NCI-H1694 (cell line): ENCODE results near the gene PPIA.

Experiments
- DNase-seq: peaks from one replicate; lab custom pipeline; 2025; lab: John Stamatoyannopoulos, UW

Gene PPIA

GRCh38 chr7:44796504-44797328 lies at the start of gene PPIA:
PPIA (plus strand) TSS chr7:44796681; CDS start chr7:44796725, 44 bp downstream.
- peak; percentile 95 for DNase-seq

GRCh38 chr7:44748045-44748947 lies 48.2 kb upstream of the PPIA start, which contains the start of gene ZMIZ2:
ZMIZ2 (plus strand) TSS chr7:44748847; CDS start chr7:44756250, 7,403 bp downstream.
- DNase-seq = peak; percentile 42

- DNase-seq = no peak
Measured at GRCh38 chr7:44748948-44749731, 47.3 kb upstream of the PPIA start.

- no peak for DNase-seq
Measured at GRCh38 chr7:44749992-44750391, 46.5 kb upstream of the PPIA start.

- no peak for DNase-seq
Measured at GRCh38 chr7:44750424-44750823, 46.1 kb upstream of the PPIA start.

- DNase-seq = no peak
Measured at GRCh38 chr7:44750921-44751571, 45.4 kb upstream of the PPIA start.

GRCh38 chr7:44752822-44753221 lies 43.7 kb upstream of the PPIA start:
- DNase-seq = no peak

- no peak for DNase-seq
Measured at GRCh38 chr7:44754802-44755697, 41.4 kb upstream of the PPIA start.

GRCh38 chr7:44755698-44756627 lies 40.5 kb upstream of the PPIA start:
- no peak for DNase-seq

- DNase-seq = no peak
Measured at GRCh38 chr7:44756904-44757303, 39.6 kb upstream of the PPIA start.

GRCh38 chr7:44757311-44757710 lies 39.2 kb upstream of the PPIA start:
- DNase-seq = peak; percentile 73

GRCh38 chr7:44757739-44758138 lies 38.7 kb upstream of the PPIA start:
- no peak for DNase-seq

GRCh38 chr7:44759246-44759645 lies 37.2 kb upstream of the PPIA start:
- no peak for DNase-seq

GRCh38 chr7:44760034-44760580 lies 36.4 kb upstream of the PPIA start:
- no peak for DNase-seq

- no peak for DNase-seq
Measured at GRCh38 chr7:44761207-44762161, 35.0 kb upstream of the PPIA start.

GRCh38 chr7:44762300-44762699 lies 34.2 kb upstream of the PPIA start:
- peak; percentile 58 for DNase-seq

- DNase-seq = no peak
Measured at GRCh38 chr7:44762726-44763522, 33.6 kb upstream of the PPIA start.
